Measurements from ENCODE around the gene BICD1.

DNA sequence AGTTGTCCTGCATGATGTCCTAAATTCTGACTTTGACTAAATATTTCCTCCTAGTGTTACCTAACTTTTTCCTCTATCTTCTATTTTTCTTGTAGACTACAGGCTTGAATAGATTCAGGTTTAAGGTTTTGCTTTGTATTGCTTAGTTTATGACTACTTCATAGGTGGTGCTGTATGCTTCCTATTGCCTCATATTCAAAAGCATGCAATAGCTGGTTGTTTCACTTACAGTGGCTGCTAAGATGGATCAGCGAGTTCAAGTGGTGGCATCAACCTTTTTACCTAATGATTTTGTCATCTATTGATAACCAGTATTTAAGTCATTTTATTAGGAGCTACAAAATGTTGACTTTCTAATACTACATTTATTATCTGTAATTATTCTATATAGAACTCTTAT is 36.3 kb upstream of the BICD1 start:
- TF ChIP-seq, protein P1, sequence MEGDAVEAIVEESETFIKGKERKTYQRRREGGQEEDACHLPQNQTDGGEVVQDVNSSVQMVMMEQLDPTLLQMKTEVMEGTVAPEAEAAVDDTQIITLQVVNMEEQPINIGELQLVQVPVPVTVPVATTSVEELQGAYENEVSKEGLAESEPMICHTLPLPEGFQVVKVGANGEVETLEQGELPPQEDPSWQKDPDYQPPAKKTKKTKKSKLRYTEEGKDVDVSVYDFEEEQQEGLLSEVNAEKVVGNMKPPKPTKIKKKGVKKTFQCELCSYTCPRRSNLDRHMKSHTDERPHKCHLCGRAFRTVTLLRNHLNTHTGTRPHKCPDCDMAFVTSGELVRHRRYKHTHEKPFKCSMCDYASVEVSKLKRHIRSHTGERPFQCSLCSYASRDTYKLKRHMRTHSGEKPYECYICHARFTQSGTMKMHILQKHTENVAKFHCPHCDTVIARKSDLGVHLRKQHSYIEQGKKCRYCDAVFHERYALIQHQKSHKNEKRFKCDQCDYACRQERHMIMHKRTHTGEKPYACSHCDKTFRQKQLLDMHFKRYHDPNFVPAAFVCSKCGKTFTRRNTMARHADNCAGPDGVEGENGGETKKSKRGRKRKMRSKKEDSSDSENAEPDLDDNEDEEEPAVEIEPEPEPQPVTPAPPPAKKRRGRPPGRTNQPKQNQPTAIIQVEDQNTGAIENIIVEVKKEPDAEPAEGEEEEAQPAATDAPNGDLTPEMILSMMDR (IDR thresholded peaks at IDR 0.05; ENCODE audit: borderline replicate concordance, extremely low read depth, low read length, poor library complexity, severe bottlenecking) = no peak
- TF ChIP-seq EZH2 (IDR thresholded peaks at IDR 0.05; ENCODE audit: borderline replicate concordance, low read depth, low read length, severe bottlenecking) = no peak

Data from DND-41 (cell line).